CD4-positive, alpha-beta memory T cell (primary cell): ENCODE data around the gene MAML2. TPM values are rescaled to one million over a fixed set of nuclear protein-coding genes. Genes with fewer than 3 reads are reported as not detected.

Source experiments
- CTCF ChIA-PET: fragments of 350-600 bp; sonication (Branson Sonifier 250); formaldehyde crosslinking; loops from one replicate; lab custom pipeline; 2021; ENCODE audit warnings: inconsistent platforms; ENCODE audit not compliant: partially characterized antibody; lab: Charles Lee
- POLR2A ChIA-PET: fragments of 350-600 bp; sonication (Branson Sonifier 250); formaldehyde crosslinking; loops from one replicate; lab custom pipeline; 2021; ENCODE audit not compliant: partially characterized antibody; lab: Charles Lee
- DNase-seq, 5 donors: peaks; one replicate each; pipeline versions ENCODE4 v3.0.0 to v3.0.0-alpha.2; 2020 to 2022; ENCODE audit warnings: mixed read lengths in 1 of 5
- H3K27ac ChIP-seq: one replicate; pipeline ENCODE4 v1.7.0; 2013; ENCODE audit warnings: low read depth, low read length
- H3K27me3 ChIP-seq: 2 replicates; pipeline ENCODE4 v1.7.0; 2013; ENCODE audit warnings: mild to moderate bottlenecking, low read length, moderate library complexity; ENCODE audit not compliant: insufficient read depth
- H3K36me3 ChIP-seq: 2 replicates; pipeline ENCODE4 v1.7.0; 2013; ENCODE audit warnings: mild to moderate bottlenecking, low read length, moderate library complexity; ENCODE audit not compliant: insufficient read depth
- H3K4me1 ChIP-seq: 2 replicates; pipeline ENCODE4 v1.7.0; 2013; ENCODE audit warnings: mild to moderate bottlenecking, low read length, moderate library complexity; ENCODE audit not compliant: insufficient read depth
- H3K4me3 ChIP-seq, 2 donors: one replicate each; pipeline ENCODE4 v1.7.0; 2013; ENCODE audit warnings: low read length in 2 of 2, mild to moderate bottlenecking in 1 of 2
- H3K9me3 ChIP-seq, 2 donors: one replicate each; pipeline ENCODE4 v1.7.0; 2013; ENCODE audit warnings: low read length in 2 of 2, control low read depth in 1 of 2; ENCODE audit not compliant: control insufficient read depth in 1 of 2
- H3K27ac Mint-ChIP-seq, 7 donors: one replicate each; pipeline ENCODE4 v1.8.0; 2020 to 2021; ENCODE audit warnings: mixed read lengths in 7 of 7, mild to moderate bottlenecking in 6 of 7, inconsistent platforms in 3 of 7, moderate library complexity in 3 of 7
- H3K27me3 Mint-ChIP-seq, 2 donors: one replicate each; pipeline ENCODE4 v1.8.0; 2020 to 2021; ENCODE audit warnings: mixed read lengths in 2 of 2
- H3K36me3 Mint-ChIP-seq, 2 donors: one replicate each; pipeline ENCODE4 v1.8.0; 2020 to 2021; ENCODE audit warnings: mixed read lengths in 2 of 2, inconsistent platforms in 1 of 2, mild to moderate bottlenecking in 1 of 2
- H3K4me1 Mint-ChIP-seq, 4 donors: one replicate each; pipeline ENCODE4 v1.8.0; 2020 to 2021; ENCODE audit warnings: mixed read lengths in 4 of 4, mild to moderate bottlenecking in 1 of 4
- H3K4me3 Mint-ChIP-seq, 8 donors: one replicate each; pipeline ENCODE4 v1.8.0; 2020 to 2021; ENCODE audit warnings: mixed read lengths in 8 of 8, mild to moderate bottlenecking in 7 of 8, moderate library complexity in 6 of 8, inconsistent platforms in 3 of 8
- H3K9me3 Mint-ChIP-seq, 8 donors: one replicate each; pipeline ENCODE4 v1.8.0; 2020 to 2021; ENCODE audit warnings: mixed read lengths in 8 of 8, mild to moderate bottlenecking in 5 of 8, inconsistent platforms in 3 of 8, moderate library complexity in 1 of 8
- intact Hi-C: fragments of 100-400 bp; cut with micrococcal nuclease; formaldehyde crosslinking; loops from one replicate; pipeline ENCODE4 v1.15.1; 2023
- polyA plus RNA-seq, 2 donors: library from polyadenylated mRNA; unstranded; fragments of 300-500 nt; fragmentation: Illumina TruSeq; gene quantifications; one replicate each; pipeline ENCODE4 v1.2.3, GENCODE V29; 2021
- total RNA-seq, 2 experiments: library from RNA; stranded (reverse); gene quantifications; one replicate each; pipeline ENCODE4 v1.2.3, GENCODE V29; 2021

Gene MAML2
- total and polyA plus RNA-seq, 4 experiments from 2014 or later, result 1.6 to 38.3 (median 25.5) TPM

- peaks cover 23 to 52% (median 43%) of the 10 kb centered on the region in 4 donors for H3K4me1 Mint-ChIP-seq
- H3K27me3 ChIP-seq, result no peaks in the 10 kb centered on the region
- H3K4me3 ChIP-seq, result peak overlapping the region in 1 of 2 donors; percentile 57
- no peaks in the 10 kb centered on the region for H3K36me3 ChIP-seq
- H3K4me3 Mint-ChIP-seq, result peak overlapping the region in 7 of 8 donors; percentile 40 to 91 (median 57)
- no peak overlapping the region for H3K27ac ChIP-seq
- ChIA-PET POLR2A (interaction anchor here (0.6 to 3.9 kb wide), 19 partner anchors 9 to 229 kb away, joined by 3 to 53 read pairs (median 5); partner anchors contain the start of genes CCDC82, JRKL and MAML2), CTCF (interaction anchor here (1.1 to 4.8 kb wide), 7 partner anchors 18 to 187 kb away, joined by 4 to 78 read pairs (median 6); partner anchors contain the start of gene MAML2)
- DNase-seq, result no peak
- H3K9me3 ChIP-seq, result no peaks in the 10 kb centered on the region
- intact Hi-C loops, result loop anchor here (2.0 to 10.0 kb wide), 2 partner anchors 188 to 408 kb away; no protein-coding TSS in a partner anchor
- peaks cover 41% of the 10 kb centered on the region for H3K4me1 ChIP-seq
- H3K36me3 Mint-ChIP-seq, result peaks cover 0 to 3% of the 10 kb centered on the region in 2 donors
- H3K9me3 Mint-ChIP-seq, result peaks cover 0 to 2% (median 0%) of the 10 kb centered on the region in 8 donors
- peak overlapping the region in 5 of 7 donors; percentile 67 to 97 (median 83) for H3K27ac Mint-ChIP-seq
- no peaks in the 10 kb centered on the region for H3K27me3 Mint-ChIP-seq
Observed at GRCh38 chr11:96242191-96242847, 100.7 kb downstream of the MAML2 start.

- H3K9me3 ChIP-seq, result no peaks in the 10 kb centered on the region
- ChIA-PET POLR2A (interaction anchor here (0.6 to 2.5 kb wide), 3 partner anchors 14 to 19 kb away, joined by 3 to 35 read pairs (median 3); no protein-coding TSS in a partner anchor), CTCF (interaction anchor here (1.1 to 4.8 kb wide), 3 partner anchors 17 to 186 kb away, joined by 4 to 78 read pairs (median 6); partner anchors contain the start of gene MAML2)
- Mint-ChIP-seq H3K27ac (peak overlapping the region in 4 of 7 donors; percentile 6 to 68 (median 46)), H3K27me3 (no peaks in the 10 kb centered on the region), H3K4me3 (peak overlapping the region in 1 of 8 donors; percentile 18), H3K9me3 (peaks cover 0 to 2% (median 0%) of the 10 kb centered on the region in 8 donors), H3K4me1 (peaks cover 13 to 44% (median 35%) of the 10 kb centered on the region in 4 donors), H3K36me3 (peaks cover 0 to 3% of the 10 kb centered on the region in 2 donors)
- no peaks in the 10 kb centered on the region for H3K36me3 ChIP-seq
- H3K27ac ChIP-seq, result no peak overlapping the region
- intact Hi-C loops, result loop anchor here (10.0 kb wide), 1 partner anchor 407 kb away; no protein-coding TSS in a partner anchor
- no peaks in the 10 kb centered on the region for H3K27me3 ChIP-seq
- no peak overlapping the region for H3K4me3 ChIP-seq
- H3K4me1 ChIP-seq, result peaks cover 37% of the 10 kb centered on the region
- DNase-seq, result no peak
Observed at GRCh38 chr11:96241331-96241841, 101.6 kb downstream of the MAML2 start.

DNA sequence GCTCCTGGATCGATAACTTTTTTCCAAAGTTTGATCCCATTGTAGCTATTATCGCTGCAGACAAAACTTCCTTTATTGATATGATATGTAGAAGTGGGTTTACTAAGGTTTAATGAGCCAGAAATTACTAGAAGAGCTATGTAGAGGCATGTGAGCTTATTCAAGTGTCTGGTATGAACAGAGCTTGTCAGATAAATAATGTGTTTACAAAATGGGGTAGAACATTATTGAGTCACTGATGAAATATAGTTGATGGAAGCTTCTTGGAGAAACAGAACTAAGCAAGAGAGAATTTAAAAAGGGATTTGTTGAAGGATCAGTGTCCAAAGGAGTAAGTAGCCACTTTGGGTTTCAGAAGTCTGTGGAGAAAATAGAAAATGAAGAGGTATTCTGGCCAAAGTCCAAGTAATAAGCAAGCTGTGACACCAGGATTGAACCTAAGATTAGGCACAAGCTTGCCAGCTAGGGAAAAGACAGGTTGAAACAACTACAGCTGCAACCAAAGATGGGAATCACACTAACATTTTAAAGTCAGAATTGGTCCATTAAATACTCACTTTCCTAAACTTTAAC lies 104.3 kb downstream of the MAML2 start:
- no peak for DNase-seq
- no peaks in the 10 kb centered on the region for H3K9me3 ChIP-seq
- Mint-ChIP-seq H3K27me3 (no peaks in the 10 kb centered on the region), H3K36me3 (peaks cover 2 to 4% of the 10 kb centered on the region in 2 donors), H3K9me3 (peaks cover 0 to 2% (median 0%) of the 10 kb centered on the region in 8 donors), H3K4me3 (no peak overlapping the region), H3K27ac (no peak overlapping the region), H3K4me1 (peaks cover 22 to 52% (median 39%) of the 10 kb centered on the region in 4 donors)
- no peaks in the 10 kb centered on the region for H3K36me3 ChIP-seq
- no peaks in the 10 kb centered on the region for H3K27me3 ChIP-seq
- CTCF ChIA-PET, result interaction anchor here (0.6 to 4.8 kb wide), 9 partner anchors 14 to 185 kb away, joined by 3 to 53 read pairs (median 3); partner anchors contain the start of gene MAML2
- no peak overlapping the region for H3K4me3 ChIP-seq
- peaks cover 35% of the 10 kb centered on the region for H3K4me1 ChIP-seq
- POLR2A ChIA-PET, result interaction anchor here (0.5 to 2.9 kb wide), 7 partner anchors 12 to 103 kb away, joined by 3 to 12 read pairs (median 3); no protein-coding TSS in a partner anchor
- intact Hi-C loops, result no loop called here
- H3K27ac ChIP-seq, result no peak overlapping the region

DNA sequence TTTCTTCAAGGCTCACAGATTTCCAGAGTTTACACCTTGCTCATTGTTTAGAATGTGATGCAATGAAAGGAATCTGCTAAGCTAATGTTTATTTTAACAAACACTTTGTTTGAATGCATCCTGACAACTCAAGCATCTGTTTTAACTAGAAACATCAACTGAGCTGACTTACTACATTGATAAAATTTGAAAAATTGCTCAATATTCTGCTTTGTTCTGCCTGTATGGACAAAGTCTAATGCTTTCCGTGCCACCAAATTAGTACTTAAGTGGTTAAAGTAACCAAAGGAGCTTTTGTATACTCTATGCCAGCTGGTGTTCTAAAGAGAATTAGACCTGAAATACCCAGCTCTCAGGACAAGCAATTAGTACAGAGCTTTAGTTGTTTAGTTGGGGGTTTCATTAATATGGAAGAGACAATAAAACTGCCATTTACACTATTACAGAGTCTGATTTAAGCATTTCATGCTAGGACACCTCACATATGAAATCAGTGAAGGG lies 105.2 kb downstream of the MAML2 start:
- Mint-ChIP-seq H3K27me3 (no peaks in the 10 kb centered on the region), H3K9me3 (no peaks in the 10 kb centered on the region), H3K36me3 (peaks cover 2 to 4% of the 10 kb centered on the region in 2 donors), H3K4me3 (no peak overlapping the region), H3K4me1 (peaks cover 19 to 49% (median 35%) of the 10 kb centered on the region in 4 donors), H3K27ac (no peak overlapping the region)
- no peaks in the 10 kb centered on the region for H3K9me3 ChIP-seq
- H3K27ac ChIP-seq, result no peak overlapping the region
- no peak overlapping the region for H3K4me3 ChIP-seq
- H3K4me1 ChIP-seq, result peaks cover 31% of the 10 kb centered on the region
- H3K36me3 ChIP-seq, result no peaks in the 10 kb centered on the region
- DNase-seq, result no peak
- ChIA-PET CTCF (interaction anchor here (0.8 to 4.8 kb wide), 7 partner anchors 9 to 182 kb away, joined by 3 to 53 read pairs (median 4); partner anchors contain the start of gene MAML2), POLR2A (interaction anchor here (0.5 to 2.9 kb wide), 9 partner anchors 12 to 104 kb away, joined by 3 to 12 read pairs (median 3); no protein-coding TSS in a partner anchor)
- H3K27me3 ChIP-seq, result no peaks in the 10 kb centered on the region
- intact Hi-C loops, result no loop called here

DNA sequence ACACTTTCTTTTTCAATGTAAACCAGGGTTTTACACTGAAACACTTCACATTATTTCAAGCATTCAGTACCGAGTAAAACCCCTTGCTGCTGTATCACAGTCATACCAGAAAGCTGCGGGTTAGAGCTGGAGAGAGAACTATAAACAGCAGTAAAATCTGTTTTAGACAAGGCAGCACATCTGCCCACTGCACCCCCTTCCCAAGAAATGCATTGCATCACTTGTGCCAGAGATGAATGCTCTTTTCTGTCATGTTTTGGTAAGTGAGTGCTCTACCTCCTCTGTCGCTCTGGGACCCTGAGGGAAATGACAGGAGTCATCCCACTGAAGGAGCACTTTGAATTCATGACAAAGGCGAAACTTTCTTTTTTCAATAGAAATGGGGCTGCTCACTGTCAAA lies 107.2 kb downstream of the MAML2 start:
- Histone ChIP-seq H3K9me3 (no peaks in the 10 kb centered on the region), H3K4me1 (peaks cover 25% of the 10 kb centered on the region), H3K27ac (no peak overlapping the region), H3K4me3 (no peak overlapping the region), H3K27me3 (no peaks in the 10 kb centered on the region), H3K36me3 (no peaks in the 10 kb centered on the region)
- intact Hi-C loops, result no loop called here
- H3K4me1 Mint-ChIP-seq, result peaks cover 24 to 44% (median 33%) of the 10 kb centered on the region in 4 donors
- peak overlapping the region in 2 of 8 donors; percentile 6 to 39 for H3K4me3 Mint-ChIP-seq
- peak overlapping the region in 5 of 7 donors; percentile 19 to 44 (median 35) for H3K27ac Mint-ChIP-seq
- H3K27me3 Mint-ChIP-seq, result no peaks in the 10 kb centered on the region
- ChIA-PET CTCF (interaction anchor here (0.5 to 4.8 kb wide), 4 partner anchors 9 to 180 kb away, joined by 3 to 53 read pairs (median 6); partner anchors contain the start of gene MAML2), POLR2A (interaction anchor here (0.9 to 2.9 kb wide), 4 partner anchors 14 to 103 kb away, joined by 3 to 12 read pairs (median 4); no protein-coding TSS in a partner anchor)
- H3K9me3 Mint-ChIP-seq, result no peaks in the 10 kb centered on the region
- H3K36me3 Mint-ChIP-seq, result peaks cover 9 to 13% of the 10 kb centered on the region in 2 donors
- DNase-seq, result no peak

DNA sequence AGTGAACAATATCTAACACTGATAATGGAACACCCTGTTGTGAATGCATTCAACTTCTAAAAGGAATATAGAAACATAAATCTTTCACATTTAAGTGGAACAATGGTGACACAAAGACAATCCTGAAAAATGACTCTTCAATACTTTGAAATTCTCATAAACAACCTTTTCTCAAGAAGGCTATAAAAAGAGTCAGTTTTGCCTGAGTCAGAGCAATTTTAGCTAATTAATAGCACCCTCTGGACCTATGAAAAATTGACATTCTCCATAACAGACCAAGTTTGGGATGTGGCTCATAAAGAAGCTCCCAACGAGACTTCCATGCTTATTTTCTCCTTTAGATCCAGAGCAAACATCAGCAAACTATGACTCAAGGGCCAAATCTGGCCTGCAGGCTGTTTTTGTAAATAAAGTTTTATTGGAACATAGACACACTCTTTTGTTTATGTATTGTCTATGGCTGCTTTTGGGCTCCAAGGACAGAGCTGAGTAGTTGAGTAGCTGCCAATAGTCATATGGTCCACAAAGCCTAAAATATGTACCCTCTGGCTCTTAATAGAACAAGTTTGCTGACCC lies 108.0 kb downstream of the MAML2 start:
- peaks cover 31% of the 10 kb centered on the region for H3K4me1 ChIP-seq
- no peaks in the 10 kb centered on the region for H3K27me3 ChIP-seq
- H3K27me3 Mint-ChIP-seq, result no peaks in the 10 kb centered on the region
- intact Hi-C loops, result no loop called here
- no peak overlapping the region for H3K27ac ChIP-seq
- H3K4me1 Mint-ChIP-seq, result peaks cover 28 to 49% (median 37%) of the 10 kb centered on the region in 4 donors
- ChIA-PET POLR2A (interaction anchor here (1.0 to 1.8 kb wide), 3 partner anchors 24 to 221 kb away, joined by 3 to 4 read pairs (median 3); no protein-coding TSS in a partner anchor), CTCF (interaction anchor here (0.8 to 1.8 kb wide), 2 partner anchors 10 to 180 kb away, joined by 3 to 6 read pairs; no protein-coding TSS in a partner anchor)
- peaks cover 9 to 13% of the 10 kb centered on the region in 2 donors for H3K36me3 Mint-ChIP-seq
- H3K4me3 Mint-ChIP-seq, result peak overlapping the region in 1 of 8 donors; percentile 6
- no peak for DNase-seq
- no peaks in the 10 kb centered on the region for H3K9me3 Mint-ChIP-seq
- H3K27ac Mint-ChIP-seq, result peak overlapping the region in 6 of 7 donors; percentile 19 to 42 (median 38)
- H3K36me3 ChIP-seq, result no peaks in the 10 kb centered on the region
- no peak overlapping the region for H3K4me3 ChIP-seq
- no peaks in the 10 kb centered on the region for H3K9me3 ChIP-seq
